IMR-90 (cell line): Measurements from ENCODE around the gene GPR137. TPM values are rescaled to one million over a fixed set of nuclear protein-coding genes. Genes with fewer than 3 reads are reported as not detected.

Source experiments
- ATAC-seq: fragments of 200-7000 bp; cut with Tn5 transposase; 2 replicates; pipeline ENCODE4 v1.9.1; 2020; ENCODE audit warnings: low read depth, mild to moderate bottlenecking, moderate library complexity
- BruUV-seq: library from RNA; stranded (reverse); fragments of 400-500 nt; replicated peaks from 2 replicates; lab custom pipeline; 2021; lab: Mats Ljungman, UMichigan
- CTCF ChIA-PET: fragments of 300-600 bp; formaldehyde crosslinking; extraction: SDS; loops from one replicate; lab custom pipeline; 2021; ENCODE audit warnings: antibody characterized with exemption; lab: Yijun Ruan, JAX
- POLR2A ChIA-PET: fragments of 300-600 bp; sonication (Branson Sonifier 250); formaldehyde crosslinking; loops from one replicate; lab custom pipeline; 2022; ENCODE audit warnings: antibody characterized with exemption; ENCODE audit not compliant: unreplicated experiment; lab: Charles Lee
- DNase-seq: peaks from one replicate; pipeline ENCODE4 v3.0.0; 2013
- H2AFZ ChIP-seq: replicated peaks from 2 replicates; pipeline ENCODE3; 2013; ENCODE audit warnings: low read length, mild to moderate bottlenecking; ENCODE audit not compliant: poor library complexity
- H2AK5ac ChIP-seq: 2 replicates; pipeline ENCODE4 v1.6.1; 2013; ENCODE audit warnings: low read depth, low read length, inconsistent platforms
- H2AK9ac ChIP-seq: replicated peaks from 2 replicates; pipeline ENCODE3; 2013; ENCODE audit warnings: mild to moderate bottlenecking, low read depth, low read length, moderate library complexity; ENCODE audit not compliant: poor library complexity
- H2BK120ac ChIP-seq: 2 replicates; pipeline ENCODE4 v1.6.1; 2013; ENCODE audit warnings: low read depth, low read length, inconsistent platforms
- H2BK15ac ChIP-seq: 3 replicates; pipeline ENCODE4 v1.6.1; 2013; ENCODE audit warnings: low read depth, low read length, inconsistent platforms
- H2BK20ac ChIP-seq: 2 replicates; pipeline ENCODE4 v1.6.1; 2013; ENCODE audit warnings: low read depth, mild to moderate bottlenecking, inconsistent platforms, low read length, moderate library complexity
- H2BK5ac ChIP-seq: 2 replicates; pipeline ENCODE4 v1.6.1; 2013; ENCODE audit warnings: mild to moderate bottlenecking, low read depth, low read length, inconsistent platforms; ENCODE audit not compliant: poor library complexity, severe bottlenecking
- H3K14ac ChIP-seq: replicated peaks from 2 replicates; pipeline ENCODE4 v1.6.1; 2013; ENCODE audit warnings: low read depth, low read length, inconsistent platforms
- H3K18ac ChIP-seq: 2 replicates; pipeline ENCODE4 v1.6.1; 2013; ENCODE audit warnings: low read depth, low read length, control low read depth
- H3K23ac ChIP-seq: 2 replicates; pipeline ENCODE4 v1.6.1; 2013; ENCODE audit warnings: low read depth, low read length, inconsistent platforms
- H3K27ac ChIP-seq: 2 replicates; pipeline ENCODE4 v1.5.1; 2013; ENCODE audit warnings: mild to moderate bottlenecking, control low read depth, low read length; ENCODE audit not compliant: insufficient read depth
- H3K27me3 ChIP-seq: 2 replicates; pipeline ENCODE4 v1.6.1; 2013; ENCODE audit warnings: low read length; ENCODE audit not compliant: control insufficient read depth, insufficient read depth
- H3K36me3 ChIP-seq: 2 replicates; pipeline ENCODE4 v1.6.1; 2013; ENCODE audit warnings: low read length, mixed read lengths; ENCODE audit not compliant: control insufficient read depth, insufficient read depth
- H3K4ac ChIP-seq: 2 replicates; pipeline ENCODE4 v1.6.1; 2013; ENCODE audit warnings: low read depth, low read length, inconsistent platforms
- H3K4me1 ChIP-seq: 2 replicates; pipeline ENCODE4 v1.6.1; 2013; ENCODE audit warnings: low read length, mixed read lengths; ENCODE audit not compliant: control insufficient read depth, insufficient read depth
- H3K4me2 ChIP-seq: 2 replicates; pipeline ENCODE4 v1.6.1; 2013; ENCODE audit warnings: low read depth, mild to moderate bottlenecking, control low read depth, low read length, moderate library complexity
- H3K4me3 ChIP-seq: 2 replicates; pipeline ENCODE4 v1.5.1; 2013; ENCODE audit warnings: low read depth, mild to moderate bottlenecking, control low read depth, low read length, moderate library complexity; ENCODE audit not compliant: insufficient read depth
- H3K56ac ChIP-seq: 2 replicates; pipeline ENCODE4 v1.6.1; 2013; ENCODE audit warnings: low read length, inconsistent platforms; ENCODE audit not compliant: insufficient read depth; ENCODE audit errors: extremely low read depth
- H3K79me1 ChIP-seq, 2 experiments: 2 replicates each; pipeline ENCODE4 v1.6.1; 2013; ENCODE audit warnings: low read length in 2 of 2, inconsistent platforms in 1 of 2, low read depth in 1 of 2
- H3K9ac ChIP-seq: 2 replicates; pipeline ENCODE4 v1.6.1; 2013; ENCODE audit warnings: low read depth, low read length, control low read depth
- H3K9me1 ChIP-seq: 2 replicates; pipeline ENCODE4 v1.6.1; 2013; ENCODE audit warnings: low read length, inconsistent platforms; ENCODE audit not compliant: insufficient read depth
- H3K9me3 ChIP-seq: 2 replicates; pipeline ENCODE4 v1.6.1; 2013; ENCODE audit warnings: low read length; ENCODE audit not compliant: control insufficient read depth, insufficient read depth
- H4K20me1 ChIP-seq: 2 replicates; pipeline ENCODE4 v1.6.1; 2013; ENCODE audit warnings: low read length, inconsistent platforms; ENCODE audit not compliant: insufficient read depth
- H4K5ac ChIP-seq: 2 replicates; pipeline ENCODE4 v1.6.1; 2013; ENCODE audit warnings: mild to moderate bottlenecking, low read depth, low read length, control low read depth
- H4K8ac ChIP-seq, 2 experiments: 2 replicates each; pipeline ENCODE4 v1.6.1; 2013; ENCODE audit warnings: low read depth in 2 of 2, low read length in 2 of 2, control low read depth in 1 of 2, inconsistent platforms in 1 of 2
- H4K91ac ChIP-seq: 2 replicates; pipeline ENCODE4 v1.6.1; 2013; ENCODE audit warnings: low read depth, low read length, inconsistent platforms; ENCODE audit not compliant: insufficient read depth
- CEBPB ChIP-seq: IDR thresholded peaks from 2 replicates; pipeline ENCODE4 v1.6.1; 2012; ENCODE audit warnings: low read depth, low read length, improper control_type of control experiment
- CHD1 ChIP-seq: IDR thresholded peaks from 2 replicates; pipeline ENCODE4 v1.6.1; 2012; ENCODE audit warnings: low read depth, low read length, improper control_type of control experiment
- FOS ChIP-seq: fragments of 150-350 bp; IDR thresholded peaks from 2 replicates; pipeline ENCODE4 v1.6.1; 2016; ENCODE audit warnings: low read depth, low read length
- MAFK ChIP-seq: IDR thresholded peaks from 2 replicates; pipeline ENCODE4 v1.6.1; 2012; ENCODE audit warnings: low read depth, low read length, improper control_type of control experiment
- MXI1 ChIP-seq: IDR thresholded peaks from 2 replicates; pipeline ENCODE4 v1.6.1; 2012; ENCODE audit warnings: low read depth, mild to moderate bottlenecking, low read length, moderate library complexity, borderline replicate concordance
- POLR2A ChIP-seq: IDR thresholded peaks from 2 replicates; pipeline ENCODE4 v1.6.1; 2012; ENCODE audit warnings: mild to moderate bottlenecking, low read depth, low read length
- SMC3 ChIP-seq: fragments of 150-350 bp; IDR thresholded peaks from 2 replicates; pipeline ENCODE4 v1.6.1; 2016; ENCODE audit warnings: low read depth, mild to moderate bottlenecking, antibody characterized with exemption, low read length, moderate library complexity
- whole genome bisulfite sequencing, 2 experiments: methylation state at CpG; one replicate each; pipeline versions ENCODE4 v1.1.5 to v1.1.7; 2013; ENCODE audit warnings: missing lambda C conversion rate in 2 of 2; ENCODE audit not compliant: insufficient read length in 1 of 2; ENCODE audit errors: extremely low coverage in 2 of 2; 5-methylcytosine and 5-hydroxymethylcytosine counted together
- dilution Hi-C: fragments of 300-500 bp; cut with HindIII; formaldehyde crosslinking; loops from one replicate; pipeline ENCODE4 v1.14.3; 2018; ENCODE audit warnings: low sequenced_read_pairs; ENCODE audit not compliant: unreplicated experiment
- in situ Hi-C: fragments of 300-500 bp; cut with MboI; formaldehyde crosslinking; loops from 3 replicates; pipeline ENCODE4 v1.14.3; 2019; ENCODE audit warnings: low sequenced_read_pairs, inconsistent platforms, mixed read lengths
- intact Hi-C: fragments of 100-400 bp; cut with micrococcal nuclease; formaldehyde crosslinking; loops from 2 replicates; pipeline ENCODE4 v1.10.0; 2022
- polyA plus RNA-seq, 3 experiments: library from polyadenylated mRNA; depleted of rRNA; stranded (reverse); fragments of >200 nt; gene quantifications; 2 replicates each; pipeline ENCODE4 v1.2.3, GENCODE V29; 2012; ENCODE audit warnings: low replicate concordance in 1 of 3
- total RNA-seq: library from RNA; depleted of rRNA; stranded (reverse); fragments of >200 nt; gene quantifications from 2 replicates; pipeline ENCODE4 v1.2.3, GENCODE V29; 2012

The GPR137 gene
- total and polyA plus RNA-seq, 2 of the 4 experiments (the other 2 are of a cell fraction): 3.6 to 26.0 TPM

- peak overlapping the region; percentile 49 for H2BK120ac ChIP-seq
- H3K23ac ChIP-seq: peak overlapping the region; percentile 92
- no peaks in the 10 kb centered on the region; the same call in 1 of the 2 replicates for H4K20me1 ChIP-seq
- ATAC-seq (no peak), DNase-seq (no peak)
- intact Hi-C loops: loop anchor here (1.0 kb wide), 1 partner anchor 36 kb away; no protein-coding TSS in a partner anchor
- ChIA-PET POLR2A (interaction anchor here (0.6 kb wide), 1 partner anchor 37 kb away, joined by 4 read pairs; no protein-coding TSS in a partner anchor), CTCF (interaction anchor here (1.4 to 2.3 kb wide), 3 partner anchors 23 to 48 kb away, joined by 4 to 27 read pairs (median 6); no protein-coding TSS in a partner anchor)
- dilution Hi-C loops: no loop called here
- peak overlapping the region; percentile 98 for H2AK9ac ChIP-seq
- H3K9me3 ChIP-seq: no peaks in the 10 kb centered on the region
- peak overlapping the region; percentile 91 for H3K9ac ChIP-seq
- peak overlapping the region; percentile 98 for H3K4ac ChIP-seq
- 0 out of 2 replicates have a peak overlapping the region, but pooled peaks have one; percentile 44 for H3K56ac ChIP-seq
- peaks cover 14% of the 10 kb centered on the region for H3K9me1 ChIP-seq
- peaks cover 7 to 31% of the 10 kb centered on the region in 2 experiments for H3K79me1 ChIP-seq
- H4K5ac ChIP-seq: peak overlapping the region; percentile 69
- H2BK15ac ChIP-seq: peak overlapping the region; percentile 76; the same call in 1 of the 3 replicates
- BruUV-seq: no TSS peak
- no peak overlapping the region for H2BK5ac ChIP-seq
- H3K4me1 ChIP-seq: peaks cover 6% of the 10 kb centered on the region
- H3K27ac ChIP-seq: peak overlapping the region; percentile 79
- H3K36me3 ChIP-seq: peaks cover 34% of the 10 kb centered on the region
- H3K4me2 ChIP-seq: peak overlapping the region; percentile 75
- H3K18ac ChIP-seq: peak overlapping the region; percentile 42; the same call in 1 of the 2 replicates
- peak overlapping the region; percentile 85 for H2AFZ ChIP-seq
- peak overlapping the region; percentile 67 for H3K4me3 ChIP-seq
- 29% methylated on average over 7 of the region's 19 CpGs; no CpG with 5 or more reads in 1 of the 2 experiments for WGBS, 2 experiments
- no peaks in the 10 kb centered on the region for H3K27me3 ChIP-seq
- peak overlapping the region; percentile 94 for H3K14ac ChIP-seq
- in situ Hi-C loops: no loop called here
- H4K8ac ChIP-seq: peak overlapping the region; percentile 89 to 90
- H2AK5ac ChIP-seq: peak overlapping the region; percentile 96
- peak overlapping the region; percentile 69; the same call in 1 of the 2 replicates for H2BK20ac ChIP-seq
- peak overlapping the region; percentile 92 for H4K91ac ChIP-seq
- TF ChIP-seq CHD1: no peak
- no peak for TF ChIP-seq MXI1
- no peak for TF ChIP-seq MAFK
- no peak for TF ChIP-seq SMC3
- TF ChIP-seq POLR2A: no peak
- no peak for TF ChIP-seq FOS
- TF ChIP-seq CEBPB: peak; percentile 72
Measured at GRCh38 chr11:64318766-64319761, 33.4 kb downstream of the GPR137 start.
